Measurements from ENCODE around the gene TDRD15.
"Not testable (repeated sequence)": the region's sequence is repeated elsewhere in the genome, so short reads cannot be mapped to it uniquely, and the experiment has no call there.

TDRD15 gene

DNA sequence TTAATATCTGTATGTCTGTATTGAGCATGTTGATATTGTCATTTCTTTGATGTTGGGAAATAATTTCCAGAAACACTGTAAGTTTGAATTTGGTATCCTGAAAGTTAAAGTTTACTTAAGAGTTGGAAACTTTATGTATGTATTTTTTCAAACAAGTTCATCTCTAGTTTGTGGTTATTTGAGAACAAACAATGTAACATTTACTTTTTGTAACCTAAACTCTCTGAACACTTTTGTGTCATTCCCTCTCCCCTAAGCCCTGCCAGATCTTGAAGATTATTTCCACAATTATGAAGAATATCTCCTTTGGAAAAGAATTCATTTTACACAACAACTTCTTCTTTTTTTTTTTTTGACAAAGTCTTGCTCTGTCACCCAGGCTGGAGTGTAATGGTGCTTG lies 24.9 kb downstream of the TDRD15 start:
- no peak for DNase-seq

DNA sequence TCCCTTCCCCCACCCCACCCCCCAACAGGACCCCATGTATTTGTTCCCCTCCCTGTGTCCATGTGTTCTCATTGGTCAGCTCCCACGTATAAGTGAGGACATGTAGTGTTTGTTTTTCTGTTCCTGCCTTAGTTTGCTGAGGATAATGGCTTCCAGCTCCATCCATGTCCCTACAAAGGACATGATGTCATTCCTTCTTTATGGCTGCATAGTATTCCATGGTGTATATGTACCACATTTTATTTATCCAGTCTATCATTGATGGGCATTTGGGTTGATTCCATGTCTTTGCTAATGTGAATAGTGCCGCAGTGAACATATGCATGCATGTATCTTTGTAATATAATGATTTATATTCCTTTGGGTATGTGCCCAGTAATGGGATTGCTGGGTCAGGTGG lies 27.5 kb downstream of the TDRD15 start:
- DNase-seq = not testable (repeated sequence)

DNA sequence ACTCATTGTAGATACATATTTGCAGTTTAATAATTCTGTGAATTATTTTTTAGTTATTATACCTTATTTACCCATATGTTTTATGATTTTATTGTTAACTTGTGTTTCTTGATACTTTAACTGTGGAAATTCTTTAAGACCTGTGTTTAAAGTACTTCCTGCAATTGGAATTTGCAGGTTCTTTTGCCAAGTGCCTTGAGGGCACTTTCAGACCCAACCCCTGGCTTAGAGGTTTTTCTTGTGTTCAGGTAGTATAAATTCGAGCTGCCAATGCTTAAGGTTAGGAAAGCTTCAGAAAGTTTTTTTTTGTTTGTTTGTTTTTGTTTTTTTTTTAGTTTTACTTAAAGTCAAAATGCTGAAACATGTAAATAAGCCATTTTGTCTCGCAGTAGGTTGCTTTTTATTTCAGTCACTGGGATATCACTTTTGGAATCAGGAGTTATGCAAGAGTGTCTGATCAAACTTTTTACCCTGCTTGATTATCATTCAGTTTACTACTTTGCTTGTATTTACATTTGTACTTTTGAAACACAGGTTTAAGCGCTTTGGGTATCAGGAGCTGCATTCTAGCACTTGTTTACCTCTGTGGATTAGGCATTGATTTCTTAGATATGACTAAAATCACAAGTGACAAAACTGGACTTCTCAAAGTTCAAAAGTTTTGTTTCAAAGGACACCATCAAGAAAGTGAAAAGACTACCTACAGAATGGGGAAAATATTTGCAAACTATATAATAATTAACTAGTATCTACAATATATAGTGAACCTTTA lies 31.8 kb downstream of the TDRD15 start:
- DNase-seq = no peak

DNA sequence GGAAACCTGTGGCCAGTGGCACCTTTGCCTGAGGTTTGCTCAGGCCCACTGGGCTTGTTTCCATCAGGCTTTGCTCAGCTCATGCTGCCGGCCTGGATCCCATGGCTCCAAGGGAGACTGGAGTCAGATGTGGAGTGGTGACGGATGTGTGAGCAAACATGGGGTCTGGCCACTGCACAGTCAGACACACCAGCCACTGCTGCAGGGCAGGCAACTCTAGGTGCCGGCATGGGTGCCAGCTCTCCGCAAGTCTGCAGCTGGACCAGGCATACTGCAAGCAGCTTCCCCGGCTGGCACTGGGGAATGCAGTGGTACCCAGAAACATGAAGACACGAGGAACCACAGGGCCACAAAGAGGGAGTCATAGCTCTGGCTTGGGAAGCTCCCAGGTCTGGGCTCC lies 37.4 kb downstream of the TDRD15 start:
- DNase-seq = no peak

DNA sequence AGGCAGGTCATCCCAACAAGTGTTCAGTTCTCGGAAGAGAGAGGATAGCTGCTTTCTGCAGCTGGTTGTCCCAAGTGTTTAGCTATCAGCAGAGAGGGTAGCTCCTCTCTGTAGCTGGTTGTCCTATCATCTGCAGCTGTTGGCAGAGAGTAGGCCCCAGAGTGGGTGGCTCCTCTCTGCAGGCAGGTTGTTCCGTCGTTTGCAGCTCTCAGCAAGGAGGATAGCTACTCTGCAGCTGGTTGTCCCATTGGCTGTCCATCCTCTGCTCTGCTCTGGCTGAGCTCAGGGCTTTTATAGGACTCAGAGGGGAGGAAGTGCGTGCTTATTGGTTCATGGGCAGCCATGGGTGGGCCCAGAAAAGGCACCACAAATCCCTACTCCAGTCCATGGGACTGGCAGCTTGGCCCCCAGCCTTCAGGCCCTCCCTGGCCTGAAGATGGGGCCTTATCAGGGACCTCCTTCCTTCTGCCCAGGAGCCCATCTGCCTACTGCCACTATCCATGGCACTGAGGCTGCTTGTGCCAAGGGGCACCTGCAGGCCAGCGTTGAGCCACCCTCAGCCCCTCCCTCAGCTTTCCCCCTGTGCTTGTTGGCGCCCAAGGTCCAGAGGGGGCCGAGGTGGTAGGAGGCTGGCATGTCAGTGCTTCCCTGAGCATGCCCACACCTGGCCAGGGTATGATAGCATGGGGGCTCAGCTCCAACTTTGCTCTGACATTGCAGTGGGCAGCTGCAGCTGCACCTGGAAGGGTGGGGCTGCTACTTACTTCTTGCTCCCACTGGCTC lies 38.3 kb downstream of the TDRD15 start:
- no peak for DNase-seq

DNA sequence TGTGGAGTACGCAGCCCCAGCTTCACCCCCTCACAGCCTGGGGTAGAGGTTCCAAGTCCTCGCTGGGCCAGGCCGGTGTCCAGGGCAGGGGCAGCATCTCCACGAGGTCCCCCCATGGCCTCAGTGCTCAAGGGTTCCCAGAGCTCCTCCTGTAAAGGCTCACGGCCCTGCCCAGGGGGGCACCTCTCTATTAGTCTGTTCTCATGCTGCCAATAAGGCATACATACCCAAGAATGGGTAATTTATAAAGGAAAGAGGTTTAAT lies 38.8 kb downstream of the TDRD15 start:
- DNase-seq = no peak

DNA sequence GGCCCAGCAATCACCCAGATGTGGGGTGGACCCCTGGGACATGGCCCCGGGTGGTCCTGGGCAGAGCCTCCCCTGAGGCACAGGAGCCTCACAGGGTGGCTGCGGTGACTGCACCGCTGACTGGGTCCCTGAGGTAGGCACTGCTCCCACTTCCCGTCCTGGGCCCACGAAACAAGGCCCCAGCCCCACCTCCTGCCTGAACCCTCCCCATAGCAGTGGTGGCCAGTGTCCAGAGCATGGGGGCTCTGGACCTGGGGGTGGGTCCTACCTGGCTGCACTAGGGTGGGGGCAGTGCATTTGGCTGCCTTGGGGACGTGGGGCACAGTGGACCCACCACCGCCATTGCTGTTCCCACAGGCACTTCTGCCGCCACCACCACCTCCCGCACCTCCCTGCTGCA lies 39.4 kb downstream of the TDRD15 start:
- no peak for DNase-seq

DNA sequence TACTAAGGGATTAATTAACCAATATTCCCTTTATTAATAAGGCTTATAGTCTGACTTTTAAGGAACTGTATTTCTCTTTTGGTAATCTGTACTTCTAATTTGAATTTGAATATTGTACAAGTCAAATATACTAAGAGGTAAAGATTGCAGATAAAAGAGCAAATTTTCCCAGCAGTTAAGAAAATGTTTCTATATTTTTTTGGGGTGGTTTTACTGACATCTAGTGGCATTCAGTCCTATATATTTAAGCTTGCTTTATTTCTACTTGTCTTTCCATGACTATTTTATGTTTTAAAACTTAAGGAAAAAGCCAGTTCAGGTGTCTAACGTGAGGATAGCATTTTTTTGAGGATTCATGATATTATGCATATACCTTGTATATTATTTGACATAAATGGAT lies 41.6 kb downstream of the TDRD15 start:
- no peak for DNase-seq

DNA sequence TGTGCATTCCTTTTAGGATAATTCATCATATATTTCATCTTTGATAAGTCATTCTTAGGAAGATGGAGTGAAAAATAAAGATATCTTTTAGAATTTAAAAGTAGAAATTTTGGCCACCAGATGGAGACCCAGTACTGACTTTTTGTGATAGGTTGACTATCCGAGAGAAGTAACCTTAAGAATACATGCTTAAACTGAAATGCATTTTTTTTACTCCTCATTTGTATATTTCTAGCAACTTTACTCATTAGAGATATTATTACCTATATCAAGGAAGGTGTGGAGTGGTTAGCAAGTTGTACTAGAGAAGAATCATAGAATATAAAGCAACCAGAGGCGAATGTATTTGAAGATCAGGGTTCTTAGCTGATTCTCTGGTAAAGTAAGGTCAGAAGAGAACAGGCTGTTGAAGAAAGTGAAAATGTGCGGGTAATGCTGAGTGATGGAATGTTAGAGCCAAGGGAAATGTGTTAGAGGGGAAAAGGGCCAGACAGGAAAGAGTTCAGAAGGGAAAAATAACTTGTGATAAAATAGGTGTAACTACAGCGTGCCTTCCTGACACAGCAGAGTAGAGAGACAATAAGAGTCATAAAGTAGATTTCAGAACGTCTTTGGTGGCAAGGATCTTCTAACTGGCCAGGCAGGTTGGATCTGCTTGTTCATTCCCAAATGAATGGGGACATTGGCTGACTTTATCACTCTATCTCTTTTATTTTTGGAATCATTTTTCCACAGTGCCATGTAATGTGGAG lies 52.3 kb downstream of the TDRD15 start:
- no peak for DNase-seq

DNA sequence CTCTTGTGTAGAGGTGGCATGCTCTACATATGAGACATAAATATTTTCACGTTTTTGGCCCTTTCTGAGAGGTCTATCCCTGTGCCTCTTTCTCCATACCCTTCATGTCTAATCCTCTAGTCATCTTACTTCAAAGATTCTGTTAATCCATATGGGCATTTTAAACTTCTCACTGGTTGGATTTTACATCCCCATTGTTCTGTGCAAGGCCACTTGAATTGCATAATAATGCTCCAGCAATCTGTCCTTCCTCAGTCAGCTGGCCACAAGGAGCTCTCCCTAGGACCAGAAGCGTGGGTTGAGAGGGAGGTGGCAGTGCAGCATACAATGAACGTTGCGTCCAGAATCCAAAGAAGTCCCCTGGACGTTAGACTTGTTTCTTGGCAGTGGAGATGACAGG lies 58.2 kb downstream of the TDRD15 start:
- DNase-seq = no peak

DNA sequence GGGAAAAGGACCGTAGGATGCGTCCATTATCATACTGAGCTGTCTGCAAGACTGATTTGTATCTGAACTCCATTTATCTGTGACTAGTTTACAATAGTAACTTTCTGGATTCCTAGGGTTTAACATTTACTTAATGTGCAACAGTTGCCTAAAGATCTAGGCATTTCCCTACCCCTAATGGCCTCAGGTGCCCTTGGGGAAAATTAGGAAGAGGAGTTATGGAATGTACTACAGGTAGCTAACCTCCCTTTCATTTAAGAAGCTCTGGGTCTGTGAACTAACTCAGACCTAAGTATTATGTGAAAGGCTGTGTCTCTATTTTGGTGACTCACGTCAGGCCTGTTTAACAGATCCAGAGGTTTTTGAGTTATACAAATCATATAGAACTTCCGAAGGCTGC lies 59.5 kb downstream of the TDRD15 start:
- DNase-seq = no peak

DNA sequence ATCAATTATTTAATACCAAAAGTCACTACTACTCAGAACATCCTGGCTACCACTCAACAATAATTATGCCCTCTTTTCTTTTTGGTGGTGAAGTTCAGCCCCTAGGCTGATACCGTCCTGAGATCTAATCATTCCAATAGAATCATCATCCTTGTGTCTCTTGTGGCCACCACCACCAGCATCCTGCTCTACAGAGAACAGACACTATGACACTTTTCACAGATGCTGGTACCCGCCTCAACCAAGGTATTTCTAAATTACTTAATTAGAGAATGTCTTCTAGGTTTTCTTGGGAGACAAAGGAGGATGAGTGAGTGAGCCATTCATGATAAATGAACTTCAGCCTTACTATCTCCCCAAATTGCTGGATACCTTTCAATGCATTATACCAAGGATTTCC lies 60.0 kb downstream of the TDRD15 start:
- no peak for DNase-seq

DNA sequence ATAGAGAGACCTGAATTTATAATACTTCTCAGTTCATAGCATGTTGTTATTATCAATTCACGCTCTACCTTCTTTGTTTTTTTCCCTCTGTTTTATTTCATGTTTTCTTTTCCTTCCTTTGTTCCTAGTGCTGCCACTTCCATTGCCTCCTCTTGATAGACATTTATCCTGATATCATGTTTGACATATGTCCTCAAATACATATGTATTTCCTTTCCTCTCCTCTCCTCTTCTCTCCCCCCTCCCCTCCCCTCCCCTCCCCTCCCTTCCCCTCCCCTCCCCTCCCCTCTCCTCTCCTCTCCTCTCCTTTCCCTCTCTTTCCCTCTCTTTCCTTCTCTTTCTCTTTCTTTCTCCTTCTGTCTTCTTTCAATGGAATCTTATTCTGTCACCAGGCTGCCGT lies 67.8 kb downstream of the TDRD15 start:
- DNase-seq = no peak
